A549 (cell line): ENCODE data around the gene TTC33. TPM values are rescaled to one million over a fixed set of nuclear protein-coding genes. Genes with fewer than 3 reads are reported as not detected.

ENCODE experiments used
- ATAC-seq, 2 experiments: fragments of 200-7000 bp in 1 of 2; fragments of >200 bp in 1 of 2; cut with Nextera tagmentation in 1 of 2; cut with Tn5 transposase in 1 of 2; 3 replicates each; pipeline versions ENCODE4 v1.8.0 to v1.9.1; 2018 to 2020; ENCODE audit warnings: mild to moderate bottlenecking in 1 of 2, moderate library complexity in 1 of 2
- CTCF ChIA-PET: fragments of 300-600 bp; sonication (Branson Sonifier 250); formaldehyde crosslinking; extraction: SDS; loops from one replicate; lab custom pipeline; 2021; ENCODE audit warnings: antibody characterized with exemption, inconsistent platforms; lab: Yijun Ruan, JAX
- POLR2A ChIA-PET: fragments of 350-600 bp; formaldehyde crosslinking; extraction: SDS; loops from one replicate; lab custom pipeline; 2021; ENCODE audit warnings: antibody characterized with exemption, inconsistent platforms; lab: Yijun Ruan, JAX
- DNase-seq, 2 experiments: peaks; one replicate each; pipeline versions ENCODE4 v3.0.0 to v3.0.0-alpha.2; 2011 to 2016; ENCODE audit warnings: low read depth in 1 of 2, low spot score in 1 of 2
- FAIRE-seq: peaks from 2 replicates; lab custom pipeline; 2011; peaks lifted over from hg19 to GRCh38; lab: Jason Lieb, UNC
- H3K27ac ChIP-seq, 2 experiments: fragments of >200 bp; sonication (Bioruptor Twin); formaldehyde crosslinking; 3 replicates each; pipeline ENCODE4 v1.5.1; 2016 to 2017
- H3K4me1 ChIP-seq: fragments of >200 bp; sonication (Bioruptor Twin); formaldehyde crosslinking; 3 replicates; pipeline ENCODE4 v1.6.1; 2016
- H3K4me2 ChIP-seq: fragments of >200 bp; sonication (Bioruptor Twin); formaldehyde crosslinking; 3 replicates; pipeline ENCODE4 v1.6.1; 2016
- H3K4me3 ChIP-seq: fragments of >200 bp; sonication (Bioruptor Twin); formaldehyde crosslinking; 3 replicates; pipeline ENCODE4 v1.5.1; 2016
- H3K9me3 ChIP-seq: fragments of >200 bp; sonication (Bioruptor Twin); formaldehyde crosslinking; 3 replicates; pipeline ENCODE4 v1.6.1; 2016
- ATOH8 ChIP-seq: fragments of 250-450 bp; sonication (Bioruptor Pico); IDR thresholded peaks from 2 replicates; pipeline ENCODE4 v1.5.0; 2020; ENCODE audit warnings: low read depth, mild to moderate bottlenecking, moderate library complexity
- CHD2 ChIP-seq: fragments of 150-350 bp; IDR thresholded peaks from 2 replicates; pipeline ENCODE4 v1.6.1; 2014; ENCODE audit warnings: low read length; ENCODE audit not compliant: partially characterized antibody
- CTCF ChIP-seq: fragments of >200 bp; sonication (Bioruptor Twin); formaldehyde crosslinking; IDR thresholded peaks from 3 replicates; pipeline ENCODE4 v1.5.1; 2016
- E2F6 ChIP-seq: IDR thresholded peaks from 2 replicates; pipeline ENCODE4 v1.6.1; 2012; ENCODE audit warnings: low read depth, borderline replicate concordance
- EHF ChIP-seq: fragments of 250-450 bp; sonication (Bioruptor Pico); IDR thresholded peaks from 2 replicates; pipeline ENCODE4 v1.5.0; 2020; ENCODE audit warnings: mild to moderate bottlenecking
- GATA3 ChIP-seq: IDR thresholded peaks from 2 replicates; pipeline ENCODE4 v1.6.1; 2012; ENCODE audit warnings: borderline replicate concordance
- HOXA7 ChIP-seq: fragments of 250-450 bp; sonication (Bioruptor Pico); IDR thresholded peaks from 2 replicates; pipeline ENCODE4 v1.5.0; 2020; ENCODE audit warnings: mild to moderate bottlenecking, moderate library complexity
- HOXB5 ChIP-seq: fragments of 250-450 bp; sonication (Bioruptor Pico); IDR thresholded peaks from 2 replicates; pipeline ENCODE4 v1.5.0; 2020; ENCODE audit warnings: mild to moderate bottlenecking, moderate library complexity
- MAX ChIP-seq: IDR thresholded peaks from 2 replicates; pipeline ENCODE4 v1.6.1; 2012
- MAZ ChIP-seq: fragments of 150-350 bp; IDR thresholded peaks from 2 replicates; pipeline ENCODE4 v1.6.1; 2014; ENCODE audit warnings: antibody characterized with exemption, low read depth, low read length, borderline replicate concordance
- NFE2L2 ChIP-seq: fragments of 150-350 bp; conservative IDR thresholded peaks from 2 replicates; pipeline ENCODE4 v1.6.1; 2014; ENCODE audit warnings: low read length
- POLR2A ChIP-seq: IDR thresholded peaks from 2 replicates; pipeline ENCODE4 v1.6.1; 2012; ENCODE audit warnings: mild to moderate bottlenecking, low read length
- RAD21 ChIP-seq, 2 experiments: fragments of >200 bp in 1 of 2; sonication (Bioruptor Twin) in 1 of 2; formaldehyde crosslinking in 1 of 2; IDR thresholded peaks in 1 of 2; conservative IDR thresholded peaks in 1 of 2; 2 replicates in 1 of 2; 3 replicates in 1 of 2; pipeline ENCODE4 v1.6.1; 2012 to 2018; ENCODE audit warnings: inconsistent platforms in 1 of 2
- REST ChIP-seq: fragments of 200-600 bp; sonication (generic); IDR thresholded peaks from 2 replicates; pipeline ENCODE4 v1.6.1; 2016; ENCODE audit warnings: antibody characterized with exemption, mild to moderate bottlenecking, moderate library complexity
- RFX5 ChIP-seq: fragments of 450-650 bp; IDR thresholded peaks from 2 replicates; pipeline ENCODE4 v1.7.1; 2014; ENCODE audit warnings: antibody characterized with exemption, mild to moderate bottlenecking, moderate library complexity
- SMC3 ChIP-seq: fragments of >200 bp; sonication (Bioruptor Twin); formaldehyde crosslinking; IDR thresholded peaks from 3 replicates; pipeline ENCODE4 v1.6.1; 2018; ENCODE audit warnings: inconsistent platforms
- SREBF2 ChIP-seq: fragments of 450-650 bp; IDR thresholded peaks from 2 replicates; pipeline ENCODE4 v1.6.1; 2014; ENCODE audit warnings: mild to moderate bottlenecking, moderate library complexity
- TP53 ChIP-seq: fragments of 250-450 bp; sonication (Bioruptor Pico); IDR thresholded peaks from 2 replicates; pipeline ENCODE4 v1.5.0; 2021; ENCODE audit warnings: mild to moderate bottlenecking, moderate library complexity
- ZFP36 ChIP-seq: fragments of 450-650 bp; IDR thresholded peaks from 2 replicates; pipeline ENCODE4 v1.6.1; 2014; ENCODE audit warnings: borderline replicate concordance; ENCODE audit not compliant: partially characterized antibody
- WGBS: methylation state at CpG from one replicate; pipeline ENCODE4 v1.1.6; 2017; ENCODE audit errors: missing lambda C conversion rate; 5-methylcytosine and 5-hydroxymethylcytosine counted together
- polyA plus RNA-seq, 4 experiments: library from polyadenylated mRNA; depleted of rRNA in 3 of 4; stranded (reverse); fragments of >200 nt; fragmentation: RNase III in 1 of 4; extraction: RNeasy Plus Mini Kit Qiagen cat#74134 plus additional on column Dnase treatment in 1 of 4; gene quantifications; 2 replicates in 3 of 4; 3 replicates in 1 of 4; pipeline ENCODE4 v1.2.3, GENCODE V29; 2011 to 2017

The TTC33 gene
- polyA plus RNA-seq, 2 of the 4 experiments (the other 2 are of a cell fraction): 17.1 to 19.8 TPM

GRCh38 chr5:40736103-40736875 lies 19.5 kb downstream of the TTC33 start:
- ATAC-seq: peak; percentile 74 to 82; a peak in 4 of 6 replicates
- peak; percentile 59 for FAIRE-seq
- peak; percentile 84 to 87 for TF ChIP-seq RAD21 (conservative IDR thresholded peaks at IDR 0.05 in 1 of 2, IDR thresholded peaks at IDR 0.05 in 1 of 2)
- TF ChIP-seq MAZ: no peak
- peak; percentile 89 for TF ChIP-seq CTCF
- TF ChIP-seq MAX: no peak
- TF ChIP-seq SMC3: peak; percentile 68
- Histone ChIP-seq H3K4me2 (no peak overlapping the region), H3K9me3 (0 out of 3 replicates have a peak, but pooled peaks cover 3% of the 10 kb centered on the region), H3K4me3 (no peak overlapping the region), H3K27ac (no peak overlapping the region), H3K4me1 (peaks cover 8% of the 10 kb centered on the region; the same call in 2 of the 3 replicates)
- WGBS: 18% methylated on average over 1 of the region's 1 CpG
- ChIA-PET CTCF (interaction anchor here (0.6 to 3.3 kb wide), 13 partner anchors 12 to 1158 kb away, joined by 3 to 25 read pairs (median 3); partner anchors contain the start of gene PTGER4), POLR2A (no interaction called here)
- peak; percentile 49 to 63 for DNase-seq

GRCh38 chr5:40735609-40736008 lies 20.2 kb downstream of the TTC33 start:
- DNase-seq (no peak), FAIRE-seq (no peak), ATAC-seq (no peak)
- TF ChIP-seq CHD2: no peak
- TF ChIP-seq ZFP36: no peak
- no peak for TF ChIP-seq HOXA7
- no peak for TF ChIP-seq GATA3
- TF ChIP-seq EHF (CRISPR knock-in tag): no peak
- no peak overlapping the region for H3K4me2 ChIP-seq
- ChIA-PET POLR2A (no interaction called here), CTCF (interaction anchor here (0.5 to 3.3 kb wide), 12 partner anchors 11 to 1159 kb away, joined by 3 to 25 read pairs (median 4); partner anchors contain the start of gene PTGER4)
- no peak overlapping the region for H3K4me3 ChIP-seq
- H3K4me1 ChIP-seq: peaks cover 8% of the 10 kb centered on the region; the same call in 2 of the 3 replicates
- no peak overlapping the region for H3K27ac ChIP-seq
- 0 out of 3 replicates have a peak, but pooled peaks cover 3% of the 10 kb centered on the region for H3K9me3 ChIP-seq

- Histone ChIP-seq H3K4me2 (no peak overlapping the region), H3K9me3 (0 out of 3 replicates have a peak, but pooled peaks cover 3% of the 10 kb centered on the region), H3K4me1 (peaks cover 8% of the 10 kb centered on the region; the same call in 2 of the 3 replicates), H3K4me3 (no peak overlapping the region), H3K27ac (no peak overlapping the region)
- CTCF ChIA-PET: interaction anchor here (0.5 to 3.3 kb wide), 6 partner anchors 11 to 1158 kb away, joined by 3 to 25 read pairs (median 4); partner anchors contain the start of gene PTGER4
- TF ChIP-seq HOXB5 (CRISPR knock-in tag): no peak
- TF ChIP-seq POLR2A: no peak
- TF ChIP-seq REST: no peak
- no peak for TF ChIP-seq SREBF2
- no peak for TF ChIP-seq CHD2
- TF ChIP-seq ATOH8 (CRISPR knock-in tag): no peak
- TF ChIP-seq E2F6: no peak
- no peak for TF ChIP-seq NFE2L2
- no peak for TF ChIP-seq RFX5
- TF ChIP-seq TP53 (CRISPR knock-in tag): no peak
- TF ChIP-seq GATA3: no peak
- DNase-seq (no peak), FAIRE-seq (no peak), ATAC-seq (no peak)
- POLR2A ChIA-PET: no interaction called here
- 70% methylated on average over 2 of the region's 2 CpGs for WGBS
Measured at GRCh38 chr5:40734986-40735385, 20.8 kb downstream of the TTC33 start.
